GM19023 (cell line): ENCODE data around the gene MTA2.

ENCODE experiments used
- ATAC-seq: cut with Tn5 transposase; IDR thresholded peaks from one replicate; pipeline ENCODE4 v1.9.1; 2021; ENCODE audit warnings: mild to moderate bottlenecking, moderate library complexity; ENCODE audit not compliant: unreplicated experiment

The MTA2 gene

DNA sequence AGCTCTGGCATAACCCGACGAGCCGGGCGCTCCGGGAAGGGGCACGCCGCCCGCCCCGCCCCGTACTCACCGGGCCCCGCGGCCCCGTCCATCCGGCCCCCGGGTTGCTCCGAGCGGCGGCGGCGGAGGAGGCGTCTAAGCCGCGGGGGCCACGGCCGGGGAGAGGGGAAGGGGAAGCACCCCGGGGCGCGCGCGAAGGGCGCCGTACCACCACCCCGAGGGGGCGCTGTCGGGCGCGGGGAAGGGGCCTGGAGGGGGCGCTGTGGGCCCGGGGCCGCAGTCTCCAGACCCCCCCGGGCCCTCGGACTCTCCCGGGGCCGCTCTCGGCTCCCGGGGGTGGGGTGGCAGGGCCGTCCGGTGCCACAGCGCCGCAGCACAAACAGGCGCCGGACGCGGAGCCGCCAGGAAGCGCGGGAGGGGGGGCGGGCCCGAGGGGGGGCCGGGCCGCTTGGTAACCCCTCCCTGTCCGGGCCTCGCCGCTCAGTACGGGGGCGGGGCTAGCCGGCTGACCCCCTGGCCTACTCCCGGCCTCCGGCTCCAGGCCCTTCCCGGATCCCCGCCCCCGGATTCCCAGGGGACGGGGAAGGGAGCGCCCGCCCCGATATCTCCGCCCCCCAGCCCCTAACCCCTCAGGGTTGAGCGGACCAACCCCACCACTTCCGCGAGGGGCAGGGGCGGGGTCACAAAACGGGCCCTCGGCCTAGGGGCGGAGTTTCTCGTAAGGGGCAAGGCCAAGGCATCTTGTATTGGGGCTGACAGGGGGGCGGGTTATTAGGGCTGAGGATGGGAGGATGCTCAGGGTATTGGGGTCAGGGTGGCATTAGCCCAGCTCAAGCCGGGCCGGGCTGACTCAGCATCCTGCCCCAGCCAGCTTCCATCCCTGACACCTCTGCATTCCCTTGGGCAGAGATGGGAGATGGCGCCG is 11.0 kb upstream of the MTA2 start, which contains the start of the genes EML3 and ROM1:
TSS of gene EML3 (minus strand) at position 410 of the 925 bp plus-strand sequence. CDS start at position 92, 318 bp downstream.
TSS of gene ROM1 (plus strand) at position 892 of the 925 bp plus-strand sequence. CDS start at position 917, 25 bp downstream.
- peak; percentile 74 for ATAC-seq

DNA sequence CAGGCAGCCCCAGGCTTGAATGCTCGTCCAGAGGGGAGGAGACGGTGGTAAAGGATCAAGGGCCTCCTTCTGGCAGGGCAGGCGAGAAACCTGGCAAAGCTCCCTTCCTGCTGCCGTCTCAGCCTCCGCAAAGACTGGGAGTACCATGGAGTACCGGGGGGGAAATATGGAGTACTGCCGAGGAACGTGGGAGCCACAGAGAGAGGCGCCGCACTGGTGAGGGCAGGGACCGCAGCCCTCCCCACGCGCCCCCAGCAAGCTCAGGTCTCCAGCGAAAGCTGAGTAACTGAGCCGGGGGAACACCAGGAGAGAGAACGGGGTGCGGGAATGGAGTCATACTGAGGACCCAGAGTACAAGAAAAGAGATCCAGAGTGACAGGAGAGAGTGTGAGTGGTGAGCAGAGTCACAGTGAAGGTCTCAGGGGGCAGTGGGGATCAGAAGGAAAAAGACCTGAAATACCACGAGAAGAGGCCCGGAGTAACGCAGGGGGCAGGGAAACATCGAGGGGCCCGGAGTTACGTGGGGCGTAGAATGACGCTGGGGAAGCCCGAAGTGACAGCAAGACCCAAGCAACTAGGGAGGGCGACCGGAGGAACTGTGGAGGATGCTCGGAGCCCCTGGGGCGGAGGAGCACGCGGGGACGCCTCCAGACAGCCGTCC is 10.2 kb upstream of the MTA2 start:
- ATAC-seq, result peak; percentile 21

DNA sequence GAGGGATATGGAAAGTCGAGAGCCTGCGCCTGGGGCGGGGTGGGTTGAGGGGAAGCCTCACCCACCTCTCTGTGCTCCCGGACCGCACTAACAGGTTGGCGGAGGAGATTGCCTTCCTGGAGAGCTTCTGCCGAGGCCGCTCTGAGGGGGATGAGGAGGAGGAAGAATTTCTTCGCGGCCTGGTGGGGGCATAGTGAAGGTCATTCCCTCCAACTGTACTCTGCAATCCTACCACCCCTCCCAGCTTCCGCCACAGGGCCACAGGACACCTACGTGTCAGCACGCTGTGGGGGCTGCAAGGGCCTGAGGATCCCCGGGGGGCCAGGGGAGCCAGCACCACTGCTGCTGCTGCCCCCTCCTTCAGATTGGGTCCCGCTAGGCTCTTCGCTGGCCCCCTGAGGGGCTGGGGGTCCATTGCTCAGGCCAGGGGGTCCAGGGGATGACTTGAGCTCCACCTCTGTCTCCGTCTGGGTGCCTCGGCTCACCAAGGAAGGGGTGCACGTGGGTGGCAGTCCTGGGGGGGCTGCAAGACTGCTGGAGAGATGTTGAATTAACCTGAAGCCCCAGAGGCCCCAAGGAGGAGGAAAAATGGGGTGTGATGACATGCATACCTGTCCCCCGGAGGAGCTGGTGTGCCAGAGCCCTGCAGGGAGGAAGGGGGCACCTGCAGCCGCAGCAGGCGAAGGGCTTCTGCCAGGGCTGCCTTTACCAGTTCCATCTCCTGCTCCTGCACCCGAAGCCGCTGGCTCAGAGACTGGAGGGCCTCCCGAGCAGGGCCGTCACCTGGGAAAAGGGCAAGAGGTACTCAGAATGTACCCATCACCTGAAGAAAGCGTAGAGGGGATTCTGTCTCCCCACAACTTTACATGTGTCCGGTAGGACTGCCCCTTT is 9.4 kb upstream of the MTA2 start:
- ATAC-seq, result no peak

DNA sequence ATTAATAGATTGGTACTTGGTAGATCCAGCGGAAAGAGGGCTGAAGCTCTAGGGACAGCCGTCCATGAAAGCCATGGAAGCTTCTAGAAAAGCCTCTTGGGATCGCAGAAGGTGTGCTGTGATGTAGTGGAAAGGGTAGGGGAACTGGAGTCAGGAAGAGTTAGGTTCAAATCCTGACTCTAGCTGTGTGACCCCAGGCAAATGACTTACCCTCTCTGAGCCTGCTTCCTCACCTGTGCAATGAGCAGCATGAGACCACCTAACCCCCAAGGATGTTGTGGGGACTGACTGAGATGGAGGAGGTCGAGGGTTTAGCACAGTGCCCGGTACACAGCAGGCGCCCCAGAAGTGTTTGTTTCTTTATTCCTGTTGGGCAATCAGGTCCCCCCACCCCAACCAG is 8.7 kb upstream of the MTA2 start:
- ATAC-seq, result no peak

DNA sequence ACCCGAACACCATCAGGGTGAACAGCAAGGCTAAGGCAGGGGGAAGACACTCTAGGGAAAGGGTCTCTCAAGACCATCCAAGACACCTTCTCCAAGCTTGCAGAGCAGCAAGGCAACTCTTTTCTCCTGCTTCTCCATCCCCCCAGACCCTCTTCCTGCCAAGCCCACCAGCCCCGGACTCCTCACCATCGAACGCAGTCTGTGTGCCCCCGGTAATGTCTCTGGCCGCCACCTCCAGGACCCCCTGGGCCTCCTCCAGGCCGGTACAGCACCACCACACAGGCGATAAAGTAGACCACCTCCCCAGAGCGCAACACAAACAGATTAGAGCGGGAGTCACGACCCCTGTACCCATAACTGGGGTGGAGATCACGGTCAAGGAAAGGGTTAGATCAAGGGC is 7.1 kb upstream of the MTA2 start:
- ATAC-seq, result no peak

DNA sequence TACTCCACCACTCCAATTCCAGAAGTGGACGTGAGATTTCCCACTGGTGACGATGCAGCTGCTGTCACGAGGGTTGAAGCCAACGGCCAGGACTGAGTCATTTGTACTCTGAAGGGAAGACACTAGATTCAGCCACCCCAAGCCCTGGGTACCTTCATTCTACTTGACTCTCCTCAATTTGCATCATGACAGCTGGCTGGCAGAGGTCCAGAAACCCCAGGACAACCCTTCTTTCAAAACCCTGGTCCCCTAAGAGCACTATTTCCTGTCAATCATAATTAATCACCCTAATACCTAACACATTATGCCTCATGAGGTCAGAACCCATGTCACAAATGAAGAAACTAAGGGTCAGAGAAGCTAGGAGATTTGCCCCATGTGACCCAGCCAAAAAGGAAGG is 6.0 kb upstream of the MTA2 start:
- ATAC-seq, result no peak

DNA sequence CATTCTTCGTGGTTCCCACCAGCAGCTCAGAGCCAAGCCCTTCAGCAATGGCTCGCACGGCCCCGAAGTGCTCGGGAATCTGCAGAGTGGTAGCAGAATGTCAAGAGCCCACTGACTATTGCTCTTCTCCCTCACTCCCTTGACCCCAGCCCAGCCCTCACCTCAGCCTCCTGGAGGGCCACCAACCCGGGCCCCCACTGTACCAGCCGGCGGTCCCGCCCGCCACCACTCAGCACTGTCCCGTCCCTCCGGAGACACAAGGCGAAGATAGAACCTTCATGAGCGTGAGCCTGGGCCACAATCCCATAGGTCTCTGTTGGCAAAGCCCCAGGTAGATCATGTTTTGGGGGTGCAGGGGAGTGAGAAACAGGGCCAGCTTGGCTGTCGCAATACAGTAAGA is 4.2 kb upstream of the MTA2 start:
- ATAC-seq, result no peak

DNA sequence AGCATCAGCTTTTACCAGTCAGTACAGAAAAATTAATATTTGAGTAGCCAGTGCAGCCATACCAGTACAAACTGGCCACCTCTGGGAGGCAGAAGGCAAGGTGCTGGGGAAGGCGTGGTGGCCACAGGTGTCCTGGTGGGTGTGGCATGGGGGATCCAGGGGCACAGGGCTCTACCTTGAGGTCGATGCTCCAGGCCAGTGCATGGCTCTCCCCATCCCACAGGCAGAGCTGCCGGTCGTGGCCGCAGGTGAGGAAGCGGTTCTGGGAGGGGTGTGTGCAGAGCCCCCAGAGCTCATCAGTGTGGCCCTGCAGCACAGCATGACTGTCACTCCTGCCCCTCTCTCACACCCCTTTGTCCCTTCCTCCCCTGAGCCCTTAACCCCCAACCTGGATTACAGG is 3.8 kb upstream of the MTA2 start:
- no peak for ATAC-seq

DNA sequence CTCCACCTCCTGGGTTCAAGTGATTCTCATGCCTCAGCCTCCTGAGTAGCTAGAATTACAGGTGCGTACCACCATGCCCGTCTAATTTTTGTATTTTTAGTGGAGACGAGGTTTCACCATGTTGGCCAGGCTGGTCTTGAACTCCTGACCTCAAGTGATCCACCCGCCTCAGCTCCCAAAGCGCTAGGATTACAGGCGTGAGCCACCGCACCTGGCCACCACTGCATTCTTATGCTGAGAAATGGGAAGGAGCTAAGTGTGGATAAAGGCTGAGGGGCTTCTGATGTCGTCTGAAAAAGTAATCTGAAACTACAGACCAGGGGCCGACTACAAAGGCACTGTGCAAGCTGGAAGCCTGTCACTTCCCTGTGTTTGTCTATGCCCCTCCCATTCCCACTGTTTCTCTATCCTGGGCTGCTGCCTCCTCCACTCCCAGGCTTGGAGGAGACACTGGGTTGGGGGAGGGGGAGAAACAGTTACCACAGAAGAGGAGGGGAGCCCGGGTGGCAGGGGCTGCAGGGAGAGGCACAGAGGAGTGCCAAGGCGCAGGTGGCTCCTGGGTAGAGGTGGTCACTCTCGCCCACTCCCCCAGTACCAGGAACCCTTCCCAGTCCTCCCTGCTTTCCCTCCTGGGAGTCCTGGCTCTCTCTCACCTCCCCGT is 2.9 kb upstream of the MTA2 start:
- ATAC-seq, result no peak

DNA sequence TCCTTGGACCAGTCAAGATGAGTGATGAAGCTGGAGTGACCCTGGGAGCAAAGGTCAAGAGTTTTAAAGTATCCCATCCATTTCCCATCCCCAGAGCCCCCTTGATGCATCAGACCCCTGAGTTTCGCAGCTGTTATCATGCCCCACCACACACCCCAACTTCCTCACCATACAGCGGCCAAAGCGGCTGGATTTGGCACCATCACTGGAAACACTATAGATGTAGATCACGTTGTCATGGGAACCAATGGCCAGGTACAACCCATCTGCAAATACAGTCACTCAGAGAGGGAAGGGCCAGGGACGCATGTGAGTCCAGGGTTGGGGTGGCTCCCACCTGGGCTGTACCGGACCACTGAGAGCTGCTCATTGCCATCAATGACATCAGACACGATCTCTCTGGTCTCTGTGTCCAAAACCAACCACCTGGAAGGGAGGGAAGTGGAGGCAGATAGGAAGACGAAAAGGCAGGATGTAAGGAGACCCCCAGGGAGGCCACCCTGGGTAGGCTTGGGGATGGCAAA is 2.2 kb upstream of the MTA2 start:
- ATAC-seq, result no peak

DNA sequence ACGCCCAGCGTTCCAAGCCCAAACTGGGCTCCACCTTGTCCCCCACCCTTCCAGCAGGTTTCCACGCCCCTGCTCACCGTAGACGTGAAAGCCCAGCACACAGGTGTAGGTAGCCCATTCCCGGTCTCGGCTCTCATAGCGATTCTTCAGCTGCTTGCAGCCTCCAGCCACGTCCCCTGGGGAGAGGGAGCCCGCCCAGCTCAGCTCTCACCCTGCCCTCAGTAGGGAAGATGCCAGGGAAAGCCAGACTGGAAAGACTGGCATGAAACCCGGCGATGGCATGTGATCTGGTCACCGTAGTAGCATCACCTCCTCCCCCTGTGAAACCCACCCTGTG is 1.4 kb upstream of the MTA2 start:
- no peak for ATAC-seq

DNA sequence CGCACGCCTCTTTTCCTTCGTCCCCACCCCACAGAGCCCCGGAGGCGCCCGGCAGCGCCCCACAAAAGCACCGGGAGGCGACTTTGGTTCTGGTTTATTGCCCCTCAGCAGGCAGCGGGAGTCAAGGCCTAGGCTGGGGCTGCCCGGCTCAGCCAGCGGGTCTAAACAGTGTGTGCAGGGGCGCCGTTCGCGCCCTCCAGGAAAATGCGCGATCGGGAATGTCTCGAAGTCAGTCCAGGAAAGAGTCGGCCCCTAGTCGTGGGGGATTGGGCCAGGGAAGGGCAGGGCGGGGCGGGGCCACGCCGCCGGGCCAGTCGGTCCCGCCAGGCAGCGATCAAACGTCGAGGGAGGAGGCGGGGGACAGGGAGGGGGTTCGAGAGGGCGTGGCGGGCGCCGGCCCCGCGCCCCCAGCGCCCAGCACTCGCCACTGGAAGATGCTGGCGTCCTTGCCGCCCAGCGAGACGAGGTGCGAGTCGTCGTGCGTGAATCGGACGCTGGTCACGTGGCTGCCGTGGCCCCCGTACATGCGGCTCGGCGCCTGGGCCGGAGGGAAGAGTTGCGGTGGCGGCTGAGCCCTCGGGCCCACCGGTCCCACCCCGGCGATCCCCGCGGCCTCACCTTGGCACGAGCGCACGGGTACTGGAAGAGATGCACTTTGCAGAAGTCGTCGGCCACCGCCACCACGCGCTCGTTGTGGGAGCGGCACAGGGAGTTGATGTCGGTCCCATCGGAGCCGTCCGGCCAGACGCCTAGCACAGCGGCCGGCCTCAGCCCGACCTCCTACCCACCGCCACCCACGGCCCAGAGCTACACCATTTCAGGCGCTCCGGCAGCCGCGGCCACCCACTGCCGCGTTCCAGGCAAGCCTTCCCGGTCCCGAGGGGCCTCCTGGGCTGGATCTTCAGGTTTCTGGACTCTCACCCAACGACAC is 741 bp upstream of the MTA2 start:
- ATAC-seq, result no peak

DNA sequence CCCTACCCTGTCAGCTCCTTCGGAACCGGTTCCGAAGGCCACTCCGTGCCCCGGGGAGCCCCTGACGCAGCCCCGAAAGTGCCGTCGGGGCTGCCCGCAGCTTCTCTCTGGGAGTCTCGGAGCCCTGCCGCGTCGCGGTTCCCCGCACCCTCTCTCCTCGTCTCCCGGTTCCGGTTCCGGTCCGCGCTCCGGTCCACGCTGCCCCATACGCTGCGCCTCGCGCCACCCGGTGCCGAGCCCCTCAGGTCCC is 618 bp downstream of the MTA2 start:
- ATAC-seq, result peak; percentile 12

DNA sequence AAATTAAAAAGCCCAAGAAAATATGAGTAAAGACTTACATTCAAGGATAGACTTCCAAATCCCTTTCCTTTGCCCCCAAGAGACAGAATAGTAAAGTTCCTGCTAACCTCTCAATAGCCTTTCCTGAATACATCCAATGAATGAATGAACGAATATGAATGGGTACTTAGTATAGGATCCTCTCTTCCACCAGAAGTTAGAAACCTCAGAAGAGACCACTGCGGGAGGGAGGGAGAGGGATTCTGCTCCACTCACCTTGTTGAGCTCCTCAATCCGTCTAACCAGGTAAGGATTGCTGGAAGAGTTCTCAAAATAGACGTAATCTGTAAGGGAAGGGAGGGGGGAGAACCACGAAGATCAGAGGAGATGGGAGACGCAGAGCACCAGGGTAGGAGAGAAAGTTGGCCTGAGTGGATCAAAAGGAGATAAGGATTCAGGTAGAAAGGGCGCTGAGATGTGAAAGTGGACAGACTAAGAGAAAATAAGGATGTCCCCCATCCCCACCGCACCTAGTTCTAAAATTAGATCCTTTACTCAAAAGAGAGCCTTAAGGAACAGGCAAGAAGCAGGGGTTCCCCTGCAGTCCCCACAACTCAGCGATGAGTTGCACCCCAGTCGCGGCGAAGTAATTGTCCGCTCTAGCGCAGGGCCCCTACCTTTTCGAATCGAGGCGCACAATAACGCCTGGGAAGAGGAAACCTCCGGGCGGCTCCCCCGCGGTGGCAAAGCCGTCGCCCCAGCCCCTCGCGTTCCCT is 1.1 kb downstream of the MTA2 start:
- no peak for ATAC-seq

DNA sequence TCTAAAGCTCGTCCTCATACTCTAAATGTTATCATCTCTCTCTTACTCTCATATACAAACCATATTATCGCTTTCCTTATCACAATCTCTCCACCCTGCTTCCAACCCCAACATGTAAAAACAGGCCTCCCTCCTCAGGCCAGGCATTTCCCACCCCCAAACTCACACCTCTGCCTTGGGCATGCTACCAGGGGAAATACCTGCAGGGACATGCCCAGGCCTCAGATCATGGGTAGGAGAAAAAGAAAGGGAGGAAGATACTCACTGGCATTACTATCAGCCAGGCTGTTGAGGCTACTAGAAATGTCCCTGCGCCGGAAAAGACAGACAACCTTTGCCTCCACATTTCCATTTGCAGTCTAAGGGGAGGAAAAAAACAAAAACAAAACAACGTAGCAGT is 1.8 kb downstream of the MTA2 start:
- ATAC-seq, result no peak

DNA sequence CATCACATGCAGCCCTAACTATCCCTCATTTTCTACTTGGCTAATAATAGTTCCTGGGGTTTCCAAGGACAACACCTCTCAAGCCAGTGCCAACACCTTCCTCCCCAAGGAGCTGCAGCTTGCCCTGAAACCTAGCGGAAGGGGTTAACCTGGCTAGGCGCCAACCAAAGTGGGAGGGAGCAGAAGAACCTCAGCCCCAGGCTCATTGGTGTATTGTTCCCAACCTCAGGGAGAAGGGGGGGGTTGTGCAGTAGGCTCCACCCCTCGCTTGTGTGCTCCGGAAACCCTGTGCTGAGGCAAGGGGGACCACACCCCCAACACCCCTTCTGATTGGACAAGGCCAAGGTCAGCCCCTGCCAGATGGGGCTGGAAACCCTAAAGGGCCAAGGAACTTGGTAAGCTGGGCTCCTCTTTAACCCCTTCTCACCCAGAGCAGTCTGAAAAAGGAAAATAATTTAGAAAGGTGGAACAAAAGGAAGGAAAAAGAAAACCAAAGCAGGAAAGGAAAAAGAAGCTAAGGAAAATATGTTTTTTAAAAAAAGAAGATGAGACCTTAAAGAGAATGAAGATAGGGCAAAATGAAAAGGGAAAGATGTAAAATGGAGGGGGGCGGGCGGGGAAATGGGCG is 2.5 kb downstream of the MTA2 start:
- ATAC-seq, result peak; percentile 42

DNA sequence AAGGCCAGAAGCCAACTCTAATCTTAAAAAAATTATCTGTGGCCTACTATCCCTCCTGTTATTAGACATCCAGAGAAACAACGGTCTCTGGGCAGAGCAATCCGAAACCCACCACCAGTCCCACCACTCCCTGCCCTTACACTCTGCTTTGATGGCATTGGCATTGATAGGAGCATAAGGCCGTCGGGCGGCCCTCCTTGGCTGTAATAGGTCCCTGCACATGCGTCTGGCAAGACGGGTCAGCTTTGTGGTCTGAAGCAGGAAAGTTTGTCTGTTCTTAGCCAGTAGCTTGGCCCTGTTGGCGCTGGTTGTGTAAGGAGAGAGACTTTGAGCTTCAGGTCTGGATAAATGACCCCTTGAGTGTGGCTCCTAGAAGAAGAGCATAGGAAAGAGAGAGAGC is 6.5 kb downstream of the MTA2 start:
- no peak for ATAC-seq

DNA sequence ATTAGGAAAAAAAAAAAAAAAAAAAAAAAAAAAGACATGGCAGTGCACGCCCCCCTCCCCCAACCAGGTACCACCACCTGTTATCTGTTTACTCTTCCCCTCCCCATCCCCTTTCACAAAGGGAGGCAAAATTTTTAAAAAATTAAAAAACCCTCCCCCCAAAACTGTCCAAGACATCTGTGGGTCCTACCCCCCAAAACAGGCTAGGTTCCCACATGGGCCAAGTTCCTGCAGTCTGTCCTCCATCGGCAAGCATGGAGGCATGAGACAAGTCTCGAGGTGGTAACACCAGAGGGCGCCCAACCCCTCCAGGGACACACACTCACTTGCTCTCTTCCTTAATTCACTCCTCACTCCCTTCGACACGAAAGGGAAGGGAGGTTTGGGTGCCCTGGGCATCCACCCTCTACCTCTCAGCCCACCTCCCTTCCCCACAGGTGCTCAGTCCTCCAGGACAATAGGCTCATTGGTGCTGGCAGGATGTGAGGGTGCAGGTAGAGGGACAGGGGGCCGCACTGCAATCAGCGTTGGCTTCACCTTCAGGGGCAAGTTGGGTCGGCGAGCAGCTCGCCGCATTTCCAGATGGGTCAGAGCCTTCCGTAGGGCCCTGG is 8.1 kb downstream of the MTA2 start:
- ATAC-seq, result no peak
